WTC11 (cell line): ENCODE measurements around the gene UNKL. TPM values are rescaled to one million over a fixed set of nuclear protein-coding genes. Genes with fewer than 3 reads are reported as not detected.

Experiments
- ATAC-seq: fragments of 200-7000 bp; cut with Tn5 transposase; 2 replicates; pipeline ENCODE4 v1.10.0; 2021; ENCODE audit warnings: mild to moderate bottlenecking, moderate library complexity
- CTCF ChIA-PET: fragments of 300-600 bp; sonication (Branson Sonifier 250); formaldehyde crosslinking; loops from one replicate; lab custom pipeline; 2021; ENCODE audit warnings: antibody characterized with exemption; lab: Charles Lee
- POLR2A ChIA-PET: fragments of 350-600 bp; sonication (Branson Sonifier 250); formaldehyde crosslinking; loops from one replicate; lab custom pipeline; 2021; ENCODE audit warnings: antibody characterized with exemption; lab: Charles Lee
- DNase-seq: peaks from one replicate; pipeline ENCODE4 v3.0.0; 2021; ENCODE audit warnings: low spot score
- H3K27ac Mint-ChIP-seq: 2 replicates; pipeline ENCODE4 v1.8.0; 2021; ENCODE audit warnings: mixed read lengths
- H3K27me3 Mint-ChIP-seq: 2 replicates; pipeline ENCODE4 v1.8.0; 2021; ENCODE audit warnings: low read depth, mild to moderate bottlenecking, moderate library complexity, mixed read lengths
- H3K36me3 Mint-ChIP-seq: 2 replicates; pipeline ENCODE4 v1.8.0; 2021; ENCODE audit warnings: mixed read lengths
- H3K4me1 Mint-ChIP-seq: 2 replicates; pipeline ENCODE4 v1.8.0; 2022; ENCODE audit warnings: mixed read lengths
- H3K4me3 Mint-ChIP-seq: 2 replicates; pipeline ENCODE4 v1.8.0; 2021; ENCODE audit warnings: mild to moderate bottlenecking, moderate library complexity, mixed read lengths
- H3K9me3 Mint-ChIP-seq: 2 replicates; pipeline ENCODE4 v1.8.0; 2021; ENCODE audit warnings: mixed read lengths
- ARID4B ChIP-seq: sonication (generic); formaldehyde crosslinking; IDR thresholded peaks from 2 replicates; pipeline ENCODE4 v1.8.0; 2023; ENCODE audit warnings: missing genetic modification reagents, mild to moderate bottlenecking, borderline replicate concordance
- CREM ChIP-seq: sonication (generic); formaldehyde crosslinking; IDR thresholded peaks from 2 replicates; pipeline ENCODE4 v1.8.1; 2022; ENCODE audit warnings: mild to moderate bottlenecking, missing genetic modification reagents, moderate library complexity
- ELF4 ChIP-seq: sonication (generic); formaldehyde crosslinking; IDR thresholded peaks from 2 replicates; pipeline ENCODE4 v1.8.1; 2022; ENCODE audit warnings: low read depth, mild to moderate bottlenecking, moderate library complexity, missing genetic modification reagents
- EMX1 ChIP-seq: fragments of 250-450 bp; sonication (Bioruptor Pico); IDR thresholded peaks from 2 replicates; pipeline ENCODE4 v1.8.0; 2021; ENCODE audit warnings: mild to moderate bottlenecking
- ESRRA ChIP-seq: sonication (generic); formaldehyde crosslinking; IDR thresholded peaks from 2 replicates; pipeline ENCODE4 v1.8.1; 2022; ENCODE audit warnings: mild to moderate bottlenecking, missing genetic modification reagents, borderline replicate concordance
- FOXK1 ChIP-seq: sonication (generic); formaldehyde crosslinking; IDR thresholded peaks from 2 replicates; pipeline ENCODE4 v1.8.0; 2022; ENCODE audit warnings: mild to moderate bottlenecking, moderate library complexity, missing genetic modification reagents
- KAT7 ChIP-seq: sonication (generic); formaldehyde crosslinking; IDR thresholded peaks from 2 replicates; pipeline ENCODE4 v1.8.1; 2023; ENCODE audit warnings: missing genetic modification reagents, mild to moderate bottlenecking, borderline replicate concordance
- MAX ChIP-seq: sonication (generic); formaldehyde crosslinking; IDR thresholded peaks from 2 replicates; pipeline ENCODE4 v1.8.0; 2022; ENCODE audit warnings: mild to moderate bottlenecking, missing genetic modification reagents
- NR3C1 ChIP-seq: sonication (generic); formaldehyde crosslinking; conservative IDR thresholded peaks from 2 replicates; pipeline ENCODE4 v1.8.1; 2023; ENCODE audit warnings: low read depth, mild to moderate bottlenecking, missing genetic modification reagents
- PREB ChIP-seq: sonication (generic); formaldehyde crosslinking; IDR thresholded peaks from 2 replicates; pipeline ENCODE4 v1.8.1; 2022; ENCODE audit warnings: mild to moderate bottlenecking, missing genetic modification reagents, moderate library complexity, borderline replicate concordance
- PRRX2 ChIP-seq: fragments of 250-450 bp; sonication (Bioruptor Pico); IDR thresholded peaks from 2 replicates; pipeline ENCODE4 v1.8.0; 2021; ENCODE audit warnings: mild to moderate bottlenecking
- RORB ChIP-seq: fragments of 250-450 bp; sonication (Bioruptor Pico); IDR thresholded peaks from 2 replicates; pipeline ENCODE4 v1.9.0; 2021; ENCODE audit warnings: mild to moderate bottlenecking
- USF1 ChIP-seq: sonication (generic); formaldehyde crosslinking; IDR thresholded peaks from 2 replicates; pipeline ENCODE4 v1.8.0; 2022; ENCODE audit warnings: mild to moderate bottlenecking, missing genetic modification reagents
- USF2 ChIP-seq: sonication (generic); formaldehyde crosslinking; IDR thresholded peaks from 2 replicates; pipeline ENCODE4 v1.8.1; 2023; ENCODE audit warnings: mild to moderate bottlenecking, missing genetic modification reagents, moderate library complexity
- ZNF232 ChIP-seq: sonication (generic); formaldehyde crosslinking; IDR thresholded peaks from 2 replicates; pipeline ENCODE4 v1.8.0; 2022; ENCODE audit warnings: mild to moderate bottlenecking, missing genetic modification reagents
- ZNF263 ChIP-seq: sonication (generic); formaldehyde crosslinking; IDR thresholded peaks from 2 replicates; pipeline ENCODE4 v1.8.1; 2022; ENCODE audit warnings: low read depth, mild to moderate bottlenecking, moderate library complexity, missing genetic modification reagents
- ZNF425 ChIP-seq: fragments of 250-450 bp; sonication (Bioruptor Pico); conservative IDR thresholded peaks from 2 replicates; pipeline ENCODE4 v1.9.0; 2021; ENCODE audit warnings: mild to moderate bottlenecking
- ZNF671 ChIP-seq: fragments of 250-450 bp; sonication (Bioruptor Pico); IDR thresholded peaks from 2 replicates; pipeline ENCODE4 v1.8.0; 2021; ENCODE audit warnings: mild to moderate bottlenecking
- total RNA-seq: library from RNA; stranded (reverse); gene quantifications from 3 replicates; pipeline ENCODE4 v1.2.3, GENCODE V29; 2021
- TF ChIP-seq, protein P1 (sequence below): fragments of 250-450 bp; sonication (Bioruptor Pico); IDR thresholded peaks from 2 replicates; pipeline ENCODE4 v1.8.0; 2021; ENCODE audit warnings: mild to moderate bottlenecking
- TF ChIP-seq, protein P2 (sequence below): fragments of 250-450 bp; sonication (Bioruptor Pico); IDR thresholded peaks from 2 replicates; pipeline ENCODE4 v2.1.2; 2022; ENCODE audit warnings: mild to moderate bottlenecking, moderate library complexity

Gene UNKL
- total RNA-seq, 1 experiment from 2014 or later, result 53.3 TPM

DNA sequence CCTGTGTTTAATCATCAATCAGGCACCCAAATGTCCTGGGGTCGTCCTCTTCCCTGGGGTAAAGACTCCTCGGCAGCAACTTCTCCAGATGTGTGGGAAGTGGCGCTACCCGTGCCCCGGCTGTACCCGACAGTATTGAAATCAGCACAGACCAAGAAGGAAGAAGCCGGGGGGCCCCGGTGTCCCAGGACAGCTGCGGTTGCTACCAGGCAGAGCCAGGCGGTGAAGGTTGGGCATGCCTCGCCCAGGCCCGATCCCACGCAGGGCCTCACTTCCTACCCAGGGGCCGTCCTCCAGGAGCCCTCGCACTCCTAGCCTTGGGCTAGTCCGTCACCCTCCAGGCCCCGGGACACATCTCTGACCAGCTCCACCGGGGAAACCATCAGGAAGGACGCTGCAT lies 38.8 kb upstream of the UNKL start:
- Mint-ChIP-seq H3K4me1 (no peaks in the 10 kb centered on the region), H3K4me3 (no peak overlapping the region), H3K27me3 (no peaks in the 10 kb centered on the region), H3K36me3 (peaks cover 6% of the 10 kb centered on the region; the same call in 1 of the 2 replicates), H3K9me3 (no peaks in the 10 kb centered on the region), H3K27ac (no peak overlapping the region)
- TF ChIP-seq CREM (CRISPR knock-in tag) (no peak), RORB (CRISPR knock-in tag) (no peak), MAX (CRISPR knock-in tag) (no peak), ZNF671 (CRISPR knock-in tag) (no peak), PREB (CRISPR knock-in tag) (no peak), EMX1 (CRISPR knock-in tag) (no peak), ZNF425 (CRISPR knock-in tag) (no peak), KAT7 (CRISPR knock-in tag) (no peak)
- ATAC-seq, result no peak
- ChIA-PET CTCF (no interaction called here), POLR2A (no interaction called here)
- DNase-seq, result no peak

- Mint-ChIP-seq H3K27ac (no peak overlapping the region), H3K4me3 (no peak overlapping the region), H3K27me3 (no peaks in the 10 kb centered on the region), H3K9me3 (no peaks in the 10 kb centered on the region), H3K36me3 (peaks cover 6% of the 10 kb centered on the region; the same call in 1 of the 2 replicates), H3K4me1 (no peaks in the 10 kb centered on the region)
- CTCF ChIA-PET, result no interaction called here
- DNase-seq (no peak), ATAC-seq (no peak)
- POLR2A ChIA-PET, result no interaction called here
- TF ChIP-seq USF2 (no peak), NR3C1 (CRISPR knock-in tag) (no peak), USF1 (CRISPR knock-in tag) (no peak), ZNF232 (CRISPR knock-in tag) (no peak), FOXK1 (CRISPR knock-in tag) (no peak), ESRRA (CRISPR knock-in tag) (no peak), ELF4 (no peak), ARID4B (CRISPR knock-in tag) (no peak), ZNF263 (no peak), PRRX2 (CRISPR knock-in tag) (no peak)
- TF ChIP-seq, protein P1, sequence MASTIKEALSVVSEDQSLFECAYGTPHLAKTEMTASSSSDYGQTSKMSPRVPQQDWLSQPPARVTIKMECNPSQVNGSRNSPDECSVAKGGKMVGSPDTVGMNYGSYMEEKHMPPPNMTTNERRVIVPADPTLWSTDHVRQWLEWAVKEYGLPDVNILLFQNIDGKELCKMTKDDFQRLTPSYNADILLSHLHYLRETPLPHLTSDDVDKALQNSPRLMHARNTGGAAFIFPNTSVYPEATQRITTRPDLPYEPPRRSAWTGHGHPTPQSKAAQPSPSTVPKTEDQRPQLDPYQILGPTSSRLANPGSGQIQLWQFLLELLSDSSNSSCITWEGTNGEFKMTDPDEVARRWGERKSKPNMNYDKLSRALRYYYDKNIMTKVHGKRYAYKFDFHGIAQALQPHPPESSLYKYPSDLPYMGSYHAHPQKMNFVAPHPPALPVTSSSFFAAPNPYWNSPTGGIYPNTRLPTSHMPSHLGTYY, result no peak
- TF ChIP-seq, protein P2, sequence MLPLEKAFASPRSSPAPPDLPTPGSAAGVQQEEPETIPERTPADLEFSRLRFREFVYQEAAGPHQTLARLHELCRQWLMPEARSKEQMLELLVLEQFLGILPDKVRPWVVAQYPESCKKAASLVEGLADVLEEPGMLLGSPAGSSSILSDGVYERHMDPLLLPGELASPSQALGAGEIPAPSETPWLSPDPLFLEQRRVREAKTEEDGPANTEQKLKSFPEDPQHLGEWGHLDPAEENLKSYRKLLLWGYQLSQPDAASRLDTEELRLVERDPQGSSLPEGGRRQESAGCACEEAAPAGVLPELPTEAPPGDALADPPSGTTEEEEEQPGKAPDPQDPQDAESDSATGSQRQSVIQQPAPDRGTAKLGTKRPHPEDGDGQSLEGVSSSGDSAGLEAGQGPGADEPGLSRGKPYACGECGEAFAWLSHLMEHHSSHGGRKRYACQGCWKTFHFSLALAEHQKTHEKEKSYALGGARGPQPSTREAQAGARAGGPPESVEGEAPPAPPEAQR (CRISPR knock-in tag), result no peak
These were observed 38.0 kb upstream of the UNKL start for GRCh38 chr16:1452530-1452929.
